Transverse colon (tissue), 3 donors: ENCODE measurements around the gene EFCAB12.

Source experiments
- EP300 ChIP-seq: sonication (generic); formaldehyde crosslinking; IDR thresholded peaks from one replicate; pipeline ENCODE4 v1.6.1; 2017; ENCODE audit warnings: antibody characterized with exemption, low read depth
- POLR2A ChIP-seq: fragments of 450-650 bp; IDR thresholded peaks from one replicate; pipeline ENCODE4 v1.6.1; 2016; ENCODE audit warnings: antibody characterized with exemption, mild to moderate bottlenecking, moderate library complexity
- TF ChIP-seq, protein P1 (sequence below), 5 experiments: fragments of 200-600 bp in 3 of 5; fragments of 450-650 bp in 2 of 5; sonication (generic) in 3 of 5; IDR thresholded peaks; 1 replicate in 2 of 5; 2 replicates in 3 of 5; pipeline ENCODE4 v1.5.1; 2016 to 2017; ENCODE audit warnings: antibody characterized with exemption in 5 of 5, inconsistent platforms in 3 of 5, mild to moderate bottlenecking in 2 of 5, moderate library complexity in 1 of 5

DNA sequence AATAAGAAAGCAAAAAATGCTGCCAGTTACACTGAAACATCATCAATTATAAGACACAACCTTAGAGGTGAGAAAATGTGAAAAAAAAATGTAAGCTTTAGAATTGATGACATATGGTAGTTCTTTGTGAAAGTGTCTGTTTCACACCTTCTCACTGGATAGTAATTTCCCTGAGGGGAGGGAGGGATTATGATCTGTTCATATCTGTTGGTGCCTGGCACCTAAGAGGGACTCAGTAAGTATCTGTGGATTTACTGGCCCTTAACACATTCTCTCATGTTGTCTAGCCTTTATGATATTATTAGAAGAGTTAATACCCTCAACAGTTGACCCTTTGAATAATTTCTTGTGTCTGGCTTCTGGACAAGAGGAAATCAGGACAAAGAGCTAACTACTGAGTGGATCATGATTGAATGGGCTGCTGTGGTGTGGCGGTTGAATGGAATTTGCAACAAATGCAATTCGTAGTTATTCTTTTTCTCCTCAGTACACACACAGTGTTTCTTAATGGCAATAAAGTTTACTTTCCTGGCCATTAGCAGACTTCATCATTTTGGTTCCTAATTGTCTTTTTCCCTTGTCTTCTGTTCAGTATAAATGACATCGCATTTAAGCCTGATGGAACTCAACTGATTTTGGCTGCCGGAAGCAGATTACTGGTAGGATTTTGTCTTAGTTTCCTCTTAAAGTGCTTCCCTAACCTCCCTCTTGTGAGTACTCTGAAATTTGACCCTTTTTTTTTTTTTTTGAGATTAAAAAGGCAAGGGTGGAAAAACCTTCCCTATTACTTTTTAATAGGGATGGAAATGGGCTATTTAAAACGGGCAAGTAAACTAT, 21.1 kb upstream of the EFCAB12 start:
- TF ChIP-seq, protein P1, sequence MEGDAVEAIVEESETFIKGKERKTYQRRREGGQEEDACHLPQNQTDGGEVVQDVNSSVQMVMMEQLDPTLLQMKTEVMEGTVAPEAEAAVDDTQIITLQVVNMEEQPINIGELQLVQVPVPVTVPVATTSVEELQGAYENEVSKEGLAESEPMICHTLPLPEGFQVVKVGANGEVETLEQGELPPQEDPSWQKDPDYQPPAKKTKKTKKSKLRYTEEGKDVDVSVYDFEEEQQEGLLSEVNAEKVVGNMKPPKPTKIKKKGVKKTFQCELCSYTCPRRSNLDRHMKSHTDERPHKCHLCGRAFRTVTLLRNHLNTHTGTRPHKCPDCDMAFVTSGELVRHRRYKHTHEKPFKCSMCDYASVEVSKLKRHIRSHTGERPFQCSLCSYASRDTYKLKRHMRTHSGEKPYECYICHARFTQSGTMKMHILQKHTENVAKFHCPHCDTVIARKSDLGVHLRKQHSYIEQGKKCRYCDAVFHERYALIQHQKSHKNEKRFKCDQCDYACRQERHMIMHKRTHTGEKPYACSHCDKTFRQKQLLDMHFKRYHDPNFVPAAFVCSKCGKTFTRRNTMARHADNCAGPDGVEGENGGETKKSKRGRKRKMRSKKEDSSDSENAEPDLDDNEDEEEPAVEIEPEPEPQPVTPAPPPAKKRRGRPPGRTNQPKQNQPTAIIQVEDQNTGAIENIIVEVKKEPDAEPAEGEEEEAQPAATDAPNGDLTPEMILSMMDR (IDR thresholded peaks at IDR 0.05): no peak
- TF ChIP-seq EP300 (no peak), POLR2A (no peak)
